Heart left ventricle (tissue), 13 donors: Measurements from ENCODE around the gene EYS.

Source experiments
- CTCF ChIP-seq, 12 donors: fragments of 200-600 bp; sonication (generic) in 4 of 12; IDR thresholded peaks; one replicate each; pipeline versions ENCODE4 v1.5.0 to v1.8.0; 2018 to 2022; ENCODE audit warnings: antibody characterized with exemption in 12 of 12, mild to moderate bottlenecking in 5 of 12
- POLR2A ChIP-seq, 2 donors: fragments of 450-650 bp; IDR thresholded peaks; one replicate each; pipeline ENCODE4 v1.6.1; 2017; ENCODE audit warnings: antibody characterized with exemption in 2 of 2, mild to moderate bottlenecking in 2 of 2, moderate library complexity in 2 of 2
- donor health status: ischemic (EF 13 %, LVEDD 7.1; RV severe dilation, severe dysfunction).
- donor health status: DM: no; HTN: yes; CAD: no.
- donor health status: DM: no; HTN: no; CAD: no.
- donor health status: ischemic (EF 25% LVEDD 6.9; RV normal size, moderate dysfunction).
- donor health status: ischemic (EF 25% LVEDD 5.7; RV mildly dilated, moderate dysfunction).
- donor health status: ischemic (EF 35%, LVEDD 5.7; RV mildly dilated, moderate dysfunction).
- donor health status: nonischemic (EF 11% LVEDD 7.7; RV severe dilation, severe dysfunction).
- donor health status: DM: yes; HTN: yes; CAD: no.
- donor health status: PGD.
- donor health status: ischemic (EF 29% LVEDD 5.4; RV normal size, mild dysfunction).
- donor health status: nonischemic (EF 23%, LVEDD 6.1; RV moderate dilation, normal function).

GRCh38 chr6:64197246-64197645 lies 1509.8 kb downstream of the EYS start:
- TF ChIP-seq CTCF (IDR thresholded peaks at IDR 0.05), result no peak
- TF ChIP-seq POLR2A (IDR thresholded peaks at IDR 0.05), result no peak
